ENCODE data around the gene PFN3.

PFN3 gene

DNA sequence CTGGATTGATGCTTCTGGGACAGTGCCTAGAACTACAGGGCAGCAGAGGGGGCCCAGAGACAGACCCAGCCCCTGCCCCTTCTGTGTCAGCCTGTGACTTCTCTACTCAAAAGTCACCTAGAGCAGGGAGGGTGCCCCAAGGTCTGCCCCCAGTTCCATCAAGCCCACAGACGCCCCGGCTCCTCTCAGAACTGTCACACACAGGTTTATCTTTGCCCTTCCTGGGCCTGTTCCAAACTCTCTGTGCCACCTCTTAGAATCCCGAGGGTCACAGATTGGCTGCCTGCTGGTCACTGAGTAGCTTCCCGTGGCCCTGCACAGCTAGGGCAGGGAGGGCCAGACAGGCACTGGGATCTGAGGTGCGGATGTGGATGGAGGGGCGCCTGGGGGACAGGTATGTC is 41.0 kb downstream of the PFN3 start:
- no peak for DNase-seq

GRCh38 chr5:177358370-177358819 is 42.1 kb downstream of the PFN3 start:
- DNase-seq, result no peak

DNA sequence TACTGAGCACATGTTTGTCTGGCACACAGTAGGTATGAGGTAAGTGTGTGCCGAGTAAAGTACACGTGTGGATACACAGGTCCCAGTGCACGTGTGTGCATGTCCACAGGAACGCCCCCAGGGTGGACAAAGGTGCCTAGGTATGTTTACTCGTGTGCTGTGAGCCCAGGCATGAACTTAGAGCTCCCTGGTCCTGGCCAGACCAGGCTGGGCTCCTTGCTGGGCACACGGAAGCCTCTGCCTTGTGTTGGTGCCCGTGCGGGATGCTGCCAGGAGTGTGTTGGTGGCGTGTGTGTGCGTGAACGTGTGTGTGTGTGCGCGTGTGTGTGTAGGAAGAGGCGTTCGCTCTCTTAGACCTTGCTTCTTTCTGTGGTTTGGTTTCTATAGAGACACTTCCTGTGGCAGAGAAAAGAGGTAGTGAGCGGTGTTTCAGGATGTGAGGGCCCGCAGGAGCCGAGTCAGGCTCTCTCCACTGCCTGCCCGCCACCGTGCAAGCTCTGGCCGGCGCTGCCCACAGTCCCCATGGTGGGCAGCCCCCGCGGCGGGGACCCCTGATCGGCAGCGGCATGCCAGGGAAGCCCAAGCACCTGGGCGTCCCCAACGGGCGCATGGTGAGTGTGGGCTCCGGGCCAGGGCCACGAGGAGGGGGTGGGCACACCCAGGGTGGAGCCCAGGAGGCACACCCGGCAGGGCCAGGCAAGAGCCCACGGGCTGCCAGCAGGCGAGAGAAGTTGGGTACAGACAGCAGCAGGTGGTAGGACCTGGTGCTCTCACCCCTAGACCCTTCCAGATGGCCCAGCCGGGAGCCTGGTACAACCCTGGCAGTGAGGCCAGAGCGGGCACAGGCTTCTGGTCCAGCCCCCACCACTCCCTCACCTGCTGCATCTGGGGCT is 42.8 kb downstream of the PFN3 start, which contains the start of gene RGS14:
TSS of gene RGS14 (plus strand) at position 466 of the 893 bp plus-strand sequence. CDS start at position 567, 101 bp downstream.
- DNase-seq, result peak; percentile 84 to 86

DNA sequence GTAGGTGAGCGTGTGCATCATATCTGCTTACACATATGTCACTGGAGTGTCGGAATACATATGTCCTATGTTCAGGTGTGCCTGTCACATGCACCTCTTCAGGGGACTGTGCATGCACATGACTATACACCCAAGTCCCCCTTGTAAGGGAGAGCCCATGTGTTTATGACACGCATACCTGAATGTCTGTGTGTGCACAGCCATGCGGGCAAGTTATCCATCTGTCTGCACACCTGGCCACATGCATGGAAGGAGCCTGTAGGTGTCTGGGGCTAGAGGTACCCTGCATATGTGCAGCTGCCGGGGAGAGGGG is 43.4 kb downstream of the PFN3 start:
- DNase-seq, result no peak

DNA sequence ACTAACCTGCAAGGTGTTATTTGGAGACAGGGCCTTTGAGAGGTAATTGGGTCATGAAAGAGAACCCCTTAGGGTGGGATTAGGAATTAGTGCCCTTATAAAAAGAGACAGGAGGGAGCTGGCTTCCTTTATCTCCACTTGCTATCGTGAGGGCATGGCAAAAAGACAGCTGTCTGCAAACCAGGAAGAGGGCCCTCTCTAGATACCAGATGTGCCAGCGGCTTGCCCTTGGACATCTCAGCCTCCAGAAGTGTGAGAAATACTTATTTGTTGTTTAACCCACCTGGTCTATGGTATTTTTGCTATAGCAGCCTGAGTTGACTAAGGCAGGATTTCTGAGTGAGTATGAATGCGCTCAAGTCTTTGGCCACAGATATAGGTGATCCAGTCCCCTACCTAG is 43.7 kb downstream of the PFN3 start:
- no peak for DNase-seq

GRCh38 chr5:177355868-177356168 is 44.6 kb downstream of the PFN3 start:
- DNase-seq, result no peak

DNA sequence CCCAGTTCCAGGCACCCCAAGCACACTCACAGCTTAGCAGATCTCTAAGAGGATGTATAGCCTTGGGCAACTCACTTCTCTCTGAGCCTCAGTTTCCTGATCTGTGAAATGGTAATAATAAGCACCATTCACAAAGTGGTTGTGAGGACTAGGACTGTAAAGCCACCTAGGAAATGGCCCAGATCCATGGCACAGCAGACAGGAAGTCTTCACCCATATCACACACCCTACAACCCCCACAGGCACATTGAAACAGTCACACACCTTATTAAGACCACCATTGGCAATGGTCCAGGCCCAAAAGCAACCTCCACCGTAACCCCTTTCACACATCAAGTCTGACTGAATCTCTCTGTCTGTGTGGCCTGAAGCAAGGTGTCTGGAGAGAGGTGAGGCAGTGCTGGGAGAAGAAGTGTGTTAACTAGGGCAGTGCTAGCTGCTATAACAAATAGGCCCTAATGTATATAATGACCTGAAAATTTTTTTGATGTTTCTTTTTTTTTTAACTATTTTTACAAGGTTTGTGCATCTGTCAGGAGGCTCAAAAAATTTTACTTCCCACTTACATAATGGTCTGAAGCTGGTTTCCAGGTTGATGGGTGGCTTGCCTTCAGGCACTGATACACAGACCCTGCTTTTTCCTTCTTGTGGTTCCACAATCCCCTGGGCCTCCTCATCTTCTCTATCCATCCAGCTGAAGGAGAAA is 45.1 kb downstream of the PFN3 start:
- DNase-seq, result no peak

GRCh38 chr5:177354711-177355110 is 45.8 kb downstream of the PFN3 start:
- no peak for DNase-seq

DNA sequence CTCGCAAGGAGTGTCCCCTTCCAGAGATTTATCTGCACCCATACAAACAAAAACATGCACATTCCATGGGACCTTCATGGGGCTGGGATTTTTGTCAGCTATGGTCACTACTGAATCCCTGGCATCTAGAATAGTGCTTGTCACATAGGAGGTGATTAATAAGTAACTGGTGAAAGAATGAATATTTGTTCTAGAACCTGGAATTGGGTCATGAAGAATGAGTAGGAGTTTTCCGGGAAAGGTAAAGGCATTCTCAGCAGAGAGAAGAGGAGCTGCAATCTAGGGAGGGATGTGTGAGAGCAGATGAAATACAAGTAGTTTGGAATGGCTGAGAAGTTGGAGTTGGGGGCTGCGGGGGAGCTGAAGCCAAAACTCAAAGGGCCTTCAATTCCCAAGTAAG is 46.2 kb downstream of the PFN3 start:
- DNase-seq, result no peak

- no peak for DNase-seq
Measured at GRCh38 chr5:177353093-177353492, 47.4 kb downstream of the PFN3 start.

- peak; percentile 93 to 94 for DNase-seq
Measured at GRCh38 chr5:177351392-177352329, 48.8 kb downstream of the PFN3 start, which contains the start of gene LMAN2. TSS of gene LMAN2 (minus strand) at chr5:177351668. CDS start at chr5:177351647, 21 bp downstream.

GRCh38 chr5:177350776-177351391 is 49.6 kb downstream of the PFN3 start:
- no peak for DNase-seq

Measured in CD4-positive, alpha-beta T cell treated with Interleukin-1 beta for 1 hour (primary cell).